Upper lobe of left lung (tissue), 6 donors: ENCODE results near the gene HACD2. TPM values are rescaled to one million over a fixed set of nuclear protein-coding genes. Genes with fewer than 3 reads are reported as not detected.

Source experiments
- ATAC-seq, 2 donors: fragments of 200-7000 bp; cut with Tn5 transposase; one replicate each; pipeline ENCODE4 v1.9.1; 2022; ENCODE audit warnings: mild to moderate bottlenecking in 2 of 2, moderate library complexity in 2 of 2; ENCODE audit not compliant: low FRiP score in 2 of 2
- DNase-seq, 2 donors: peaks; one replicate each; pipeline ENCODE4 v3.0.0-alpha.2; 2019 to 2020
- H3K27ac ChIP-seq, 4 donors: fragments of 200-600 bp; sonication (generic); one replicate each; pipeline ENCODE4 v1.5.1; 2016 to 2019
- H3K27me3 ChIP-seq, 4 donors: fragments of 200-600 bp; sonication (generic); one replicate each; pipeline ENCODE4 v1.5.1; 2017 to 2019
- H3K36me3 ChIP-seq, 4 donors: fragments of 200-600 bp; sonication (generic); one replicate each; pipeline ENCODE4 v1.5.1; 2016 to 2019
- H3K4me1 ChIP-seq, 4 donors: fragments of 200-600 bp; sonication (generic); one replicate each; pipeline ENCODE4 v1.5.1; 2018 to 2019
- H3K4me3 ChIP-seq, 4 donors: fragments of 200-600 bp; sonication (generic); one replicate each; pipeline ENCODE4 v1.5.1; 2017 to 2019; ENCODE audit warnings: mild to moderate bottlenecking in 2 of 4, moderate library complexity in 1 of 4
- H3K9me3 ChIP-seq, 4 donors: fragments of 200-600 bp; sonication (generic); one replicate each; pipeline ENCODE4 v1.5.1; 2018 to 2019
- EP300 ChIP-seq, 4 donors: sonication (generic); formaldehyde crosslinking; IDR thresholded peaks; one replicate each; pipeline ENCODE4 v1.5.1; 2017; ENCODE audit warnings: antibody characterized with exemption in 4 of 4, control low read depth in 2 of 4
- POLR2A ChIP-seq, 4 donors: fragments of 450-650 bp; IDR thresholded peaks; one replicate each; pipeline ENCODE4 v1.5.1; 2016 to 2017; ENCODE audit warnings: antibody characterized with exemption in 4 of 4, mild to moderate bottlenecking in 2 of 4
- POLR2AphosphoS5 ChIP-seq, 2 donors: sonication (generic); formaldehyde crosslinking; IDR thresholded peaks; one replicate each; pipeline ENCODE4 v1.5.1; 2017; ENCODE audit warnings: antibody characterized with exemption in 2 of 2
- WGBS, 2 donors: methylation state at CpG; one replicate each; pipeline ENCODE4 v1.1.5; 2017 to 2018; 5-methylcytosine and 5-hydroxymethylcytosine counted together
- total RNA-seq, 6 donors: library from RNA; depleted of rRNA in 4 of 6; stranded (reverse); fragments of >200 nt in 4 of 6; gene quantifications; one replicate each; pipeline versions ENCODE4 v1.1.0 to v1.2.1, GENCODE V29; 2016 to 2021
- TF ChIP-seq, protein P1 (sequence below), 6 experiments: fragments of 450-650 bp in 4 of 6; fragments of 200-600 bp in 2 of 6; sonication (generic) in 2 of 6; IDR thresholded peaks; one replicate each; pipeline ENCODE4 v1.5.1; 2016 to 2019; ENCODE audit warnings: antibody characterized with exemption in 6 of 6
- donor health status: DM: no; HTN: no; CAD: no; lungs with moderate emphysema.
- donor health status: DM: no; HTN: yes; CAD: no; lungs with severe emphysema.

Gene HACD2
- total RNA-seq, 6 donors from 2014 or later = 12.5 to 60.4 (median 39.1) TPM

DNA sequence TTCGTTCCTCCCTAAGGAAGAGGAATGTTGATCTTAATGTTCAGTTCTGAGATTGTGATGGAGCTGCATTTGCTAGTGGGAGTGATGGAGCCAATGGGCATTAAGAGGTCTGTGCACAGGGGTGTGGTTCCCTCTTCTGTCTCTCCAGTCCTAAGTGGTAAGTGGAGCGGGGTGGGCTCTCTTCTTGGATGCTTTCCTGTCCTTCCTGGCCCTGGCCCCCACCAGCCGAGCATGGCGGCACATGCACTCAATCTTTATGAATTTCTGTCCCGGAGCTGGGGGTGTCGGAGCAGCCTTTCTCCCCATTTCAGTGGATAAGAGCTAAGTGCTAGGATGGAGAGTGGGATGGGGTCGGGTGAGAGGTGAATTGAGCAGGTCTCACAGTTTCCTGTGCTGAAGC is 98.4 kb downstream of the HACD2 start:
- H3K4me3 ChIP-seq = no peak overlapping the region
- H3K27me3 ChIP-seq = no peaks in the 10 kb centered on the region
- TF ChIP-seq, protein P1, sequence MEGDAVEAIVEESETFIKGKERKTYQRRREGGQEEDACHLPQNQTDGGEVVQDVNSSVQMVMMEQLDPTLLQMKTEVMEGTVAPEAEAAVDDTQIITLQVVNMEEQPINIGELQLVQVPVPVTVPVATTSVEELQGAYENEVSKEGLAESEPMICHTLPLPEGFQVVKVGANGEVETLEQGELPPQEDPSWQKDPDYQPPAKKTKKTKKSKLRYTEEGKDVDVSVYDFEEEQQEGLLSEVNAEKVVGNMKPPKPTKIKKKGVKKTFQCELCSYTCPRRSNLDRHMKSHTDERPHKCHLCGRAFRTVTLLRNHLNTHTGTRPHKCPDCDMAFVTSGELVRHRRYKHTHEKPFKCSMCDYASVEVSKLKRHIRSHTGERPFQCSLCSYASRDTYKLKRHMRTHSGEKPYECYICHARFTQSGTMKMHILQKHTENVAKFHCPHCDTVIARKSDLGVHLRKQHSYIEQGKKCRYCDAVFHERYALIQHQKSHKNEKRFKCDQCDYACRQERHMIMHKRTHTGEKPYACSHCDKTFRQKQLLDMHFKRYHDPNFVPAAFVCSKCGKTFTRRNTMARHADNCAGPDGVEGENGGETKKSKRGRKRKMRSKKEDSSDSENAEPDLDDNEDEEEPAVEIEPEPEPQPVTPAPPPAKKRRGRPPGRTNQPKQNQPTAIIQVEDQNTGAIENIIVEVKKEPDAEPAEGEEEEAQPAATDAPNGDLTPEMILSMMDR (IDR thresholded peaks at IDR 0.05) = no peak
- TF ChIP-seq POLR2A (IDR thresholded peaks at IDR 0.05) (no peak), POLR2AphosphoS5 (IDR thresholded peaks at IDR 0.05) (no peak), EP300 (IDR thresholded peaks at IDR 0.05) (no peak)
- H3K4me1 ChIP-seq = no peaks in the 10 kb centered on the region
- H3K9me3 ChIP-seq = no peaks in the 10 kb centered on the region
- ATAC-seq (no peak), DNase-seq (no peak)
- no peak overlapping the region for H3K27ac ChIP-seq
- WGBS, 2 donors = 83 to 85% methylated on average over 4 to 7 of the region's 7 CpGs
- peaks cover 0 to 8% (median 6%) of the 10 kb centered on the region in 4 donors for H3K36me3 ChIP-seq

DNA sequence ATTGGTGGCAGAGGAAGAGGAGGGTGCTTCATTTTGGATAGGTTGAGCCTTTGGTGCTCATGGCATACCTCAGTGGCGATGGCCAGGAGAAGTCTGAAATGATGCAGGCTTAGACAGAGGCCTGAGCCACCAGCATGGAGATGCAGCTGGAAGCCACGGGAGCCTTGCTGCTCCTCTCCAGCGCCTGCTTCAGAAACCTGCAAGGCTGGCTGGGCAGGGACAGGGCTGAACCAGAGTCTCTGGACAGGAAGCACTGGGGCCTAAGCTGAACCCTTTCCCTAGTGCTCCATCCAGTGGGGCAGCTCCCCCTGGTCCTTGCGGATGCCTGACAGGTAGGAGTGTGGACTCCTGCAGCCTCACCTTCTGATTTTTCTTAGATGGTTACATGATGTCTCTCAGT is 99.3 kb downstream of the HACD2 start:
- H3K4me1 ChIP-seq = no peaks in the 10 kb centered on the region
- H3K4me3 ChIP-seq = no peak overlapping the region
- no peak overlapping the region for H3K27ac ChIP-seq
- ATAC-seq (no peak), DNase-seq (no peak)
- WGBS, 2 donors = 78 to 82% methylated on average over 3 to 4 of the region's 4 CpGs
- no peaks in the 10 kb centered on the region for H3K27me3 ChIP-seq
- peaks cover 0 to 4% (median 2%) of the 10 kb centered on the region in 4 donors for H3K36me3 ChIP-seq
- TF ChIP-seq, protein P1 (IDR thresholded peaks at IDR 0.05) = no peak
- no peak for TF ChIP-seq POLR2A (IDR thresholded peaks at IDR 0.05)
- TF ChIP-seq EP300 (IDR thresholded peaks at IDR 0.05) = no peak
- TF ChIP-seq POLR2AphosphoS5 (IDR thresholded peaks at IDR 0.05) = no peak
- no peaks in the 10 kb centered on the region for H3K9me3 ChIP-seq

DNA sequence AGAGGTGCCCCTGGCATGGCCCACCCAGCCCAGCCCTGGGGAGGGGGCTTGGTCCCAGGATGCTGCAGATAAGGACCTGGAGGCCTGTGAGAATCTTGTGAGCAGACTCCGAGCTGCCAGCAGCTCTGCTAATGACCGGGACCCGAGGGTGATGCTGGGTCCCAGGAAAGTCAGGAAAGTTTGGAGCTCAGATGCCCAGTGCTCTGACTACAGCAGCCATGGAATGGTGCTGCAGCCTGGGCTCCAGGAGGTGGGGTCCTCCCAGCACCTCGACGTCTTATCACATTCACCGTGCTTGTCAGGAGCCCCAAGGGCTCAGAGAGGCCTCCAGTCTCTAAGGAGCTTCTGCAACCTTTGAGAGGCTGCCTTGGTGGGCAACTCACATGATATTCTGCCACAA is 101.7 kb downstream of the HACD2 start:
- no peak for DNase-seq
- Histone ChIP-seq H3K9me3 (no peaks in the 10 kb centered on the region), H3K27ac (no peak overlapping the region), H3K27me3 (no peaks in the 10 kb centered on the region), H3K4me3 (no peak overlapping the region), H3K36me3 (no peaks in the 10 kb centered on the region), H3K4me1 (no peaks in the 10 kb centered on the region)
- 80 to 85% methylated on average over 1 to 6 of the region's 6 CpGs for WGBS, 2 donors
- TF ChIP-seq POLR2A (IDR thresholded peaks at IDR 0.05) (no peak), EP300 (IDR thresholded peaks at IDR 0.05) (no peak), POLR2AphosphoS5 (IDR thresholded peaks at IDR 0.05) (no peak)
- TF ChIP-seq, protein P1 (IDR thresholded peaks at IDR 0.05) = no peak
- no peak for ATAC-seq

DNA sequence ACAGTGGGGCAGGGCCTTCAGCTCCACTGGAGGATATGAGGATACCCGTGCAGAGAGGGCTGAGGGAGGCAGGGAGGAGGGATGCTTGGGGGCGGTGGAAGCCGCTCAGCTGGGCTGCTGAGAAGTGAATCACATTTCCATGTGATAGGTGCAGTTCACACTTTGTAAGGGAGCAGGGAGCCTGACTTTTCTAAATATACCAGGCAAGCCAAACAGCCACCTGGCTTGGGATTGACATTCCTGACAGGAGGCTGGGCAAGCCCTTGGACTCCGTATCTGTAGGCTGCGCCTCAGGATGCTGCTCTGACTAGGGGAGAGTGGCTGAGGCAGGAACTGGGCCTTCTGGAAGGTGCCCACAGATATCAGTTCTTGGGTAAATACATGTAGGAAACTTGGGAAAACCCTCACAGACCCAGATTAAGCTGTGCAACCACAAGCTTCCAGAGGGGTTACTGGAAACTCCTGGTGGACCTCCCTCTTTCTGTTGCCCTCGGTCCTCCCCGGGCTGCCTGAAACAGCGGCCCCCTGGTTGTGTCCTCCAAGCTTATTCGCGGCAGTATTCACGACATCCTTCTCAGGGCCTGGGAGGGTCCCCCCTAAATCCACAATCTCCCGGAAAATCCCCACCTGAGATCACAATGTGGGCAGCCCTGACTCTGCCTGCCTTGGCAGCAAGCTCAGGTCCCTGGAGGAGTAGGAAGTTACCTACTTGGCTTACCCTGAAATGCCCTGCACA is 103.0 kb downstream of the HACD2 start:
- TF ChIP-seq POLR2A (IDR thresholded peaks at IDR 0.05) (no peak), POLR2AphosphoS5 (IDR thresholded peaks at IDR 0.05) (no peak), EP300 (IDR thresholded peaks at IDR 0.05) (no peak)
- TF ChIP-seq, protein P1 (IDR thresholded peaks at IDR 0.05) = no peak
- Histone ChIP-seq H3K27me3 (no peaks in the 10 kb centered on the region), H3K27ac (no peak overlapping the region), H3K9me3 (no peaks in the 10 kb centered on the region), H3K36me3 (no peaks in the 10 kb centered on the region), H3K4me1 (no peaks in the 10 kb centered on the region), H3K4me3 (no peak overlapping the region)
- ATAC-seq (no peak), DNase-seq (no peak)
- 87 to 93% methylated on average over 12 of the region's 12 CpGs for WGBS, 2 donors

DNA sequence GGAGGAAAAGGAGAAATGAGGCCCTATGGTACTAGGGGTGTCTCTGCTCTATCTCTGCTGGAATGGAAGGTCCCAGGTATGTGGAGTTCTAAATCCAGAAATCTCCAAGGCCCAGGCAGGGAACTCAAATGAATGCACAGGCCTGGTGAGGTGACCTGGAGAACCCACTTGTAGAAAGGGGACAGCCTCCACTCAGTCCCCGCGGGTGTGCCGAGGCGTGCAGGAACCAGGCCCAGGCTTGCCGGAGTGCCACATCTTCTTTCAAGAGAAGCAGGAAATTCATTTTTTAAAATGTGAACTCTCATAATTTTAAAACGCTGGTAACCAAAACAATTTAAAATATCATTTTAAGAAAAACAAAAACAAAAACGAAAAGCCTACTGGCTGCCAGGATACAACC is 103.8 kb downstream of the HACD2 start:
- H3K9me3 ChIP-seq = no peaks in the 10 kb centered on the region
- 85 to 86% methylated on average over 7 of the region's 7 CpGs for WGBS, 2 donors
- no peak for TF ChIP-seq POLR2AphosphoS5 (IDR thresholded peaks at IDR 0.05)
- TF ChIP-seq EP300 (IDR thresholded peaks at IDR 0.05) = no peak
- TF ChIP-seq, protein P1 (IDR thresholded peaks at IDR 0.05) = no peak
- no peak for TF ChIP-seq POLR2A (IDR thresholded peaks at IDR 0.05)
- peak in 1 of 2 donors; percentile 40 for DNase-seq
- no peak overlapping the region for H3K27ac ChIP-seq
- H3K4me3 ChIP-seq = no peak overlapping the region
- H3K36me3 ChIP-seq = no peaks in the 10 kb centered on the region
- H3K4me1 ChIP-seq = no peaks in the 10 kb centered on the region
- no peaks in the 10 kb centered on the region for H3K27me3 ChIP-seq
- no peak for ATAC-seq
